GM23248 (cell line): Measurements from ENCODE around the gene SLC25A22.

Experiments
- EZH2 ChIP-seq: fragments of 200-600 bp; sonication (generic); IDR thresholded peaks from 2 replicates; pipeline ENCODE4 v1.6.1; 2018; ENCODE audit warnings: antibody characterized with exemption, mild to moderate bottlenecking; ENCODE audit not compliant: insufficient read depth, poor library complexity, severe bottlenecking
- EZH2phosphoT487 ChIP-seq: fragments of 200-600 bp; sonication (generic); IDR thresholded peaks from 2 replicates; pipeline ENCODE4 v1.6.1; 2018; ENCODE audit warnings: antibody characterized with exemption, moderate library complexity, mild to moderate bottlenecking, low read depth; ENCODE audit not compliant: insufficient read depth

DNA sequence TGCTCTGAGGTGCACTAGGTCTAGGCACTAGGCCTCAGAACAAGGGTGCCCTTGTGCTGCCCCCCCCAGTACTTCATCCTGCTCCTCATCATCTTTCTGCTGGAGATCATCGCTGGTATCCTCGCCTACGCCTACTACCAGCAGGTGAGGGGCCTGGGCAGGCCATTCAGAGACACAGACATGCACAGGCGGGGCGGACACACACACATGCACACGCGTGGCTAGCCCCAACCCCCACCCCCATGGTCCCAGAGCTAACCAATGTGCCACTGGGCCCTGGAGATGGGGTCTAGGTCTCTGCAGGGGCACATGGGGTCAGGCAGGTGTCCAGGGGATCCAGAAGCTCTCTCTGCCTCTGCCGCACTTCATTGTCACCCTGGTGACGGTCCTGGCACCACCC is 38.6 kb upstream of the SLC25A22 start:
- TF ChIP-seq EZH2 (no peak), EZH2phosphoT487 (no peak)
